Panc1 (cell line): ENCODE results near the gene C20orf204. TPM values are rescaled to one million over a fixed set of nuclear protein-coding genes. Genes with fewer than 3 reads are reported as not detected.

Source experiments
- ATAC-seq: fragments of 200-7000 bp; cut with Tn5 transposase; 2 replicates; pipeline ENCODE4 v1.9.1; 2020; ENCODE audit warnings: mild to moderate bottlenecking, moderate library complexity
- BruUV-seq: library from RNA; stranded (reverse); fragments of 400-500 nt; replicated peaks from 2 replicates; lab custom pipeline; 2021; lab: Mats Ljungman, UMichigan
- CTCF ChIA-PET: fragments of 300-600 bp; sonication (Branson Sonifier 250); formaldehyde crosslinking; loops from one replicate; lab custom pipeline; 2022; ENCODE audit warnings: antibody characterized with exemption; lab: Charles Lee
- POLR2A ChIA-PET: fragments of 300-600 bp; sonication (Branson Sonifier 250); formaldehyde crosslinking; loops from one replicate; lab custom pipeline; 2022; ENCODE audit warnings: antibody characterized with exemption; lab: Charles Lee
- DNase-seq: peaks from one replicate; pipeline ENCODE4 v3.0.0-alpha.2; 2010; ENCODE audit warnings: low read depth, low spot score
- H3K27ac ChIP-seq: 2 replicates; pipeline ENCODE4 v1.5.1; 2011; ENCODE audit warnings: mild to moderate bottlenecking, low read length, inconsistent platforms
- H3K27me3 ChIP-seq: fragments of 200-500 bp; sonication (Bioruptor generic); 2 replicates; pipeline ENCODE4 v1.6.0; 2014; ENCODE audit warnings: low read length, inconsistent platforms; ENCODE audit not compliant: control insufficient read depth, insufficient read depth
- H3K36me3 ChIP-seq: fragments of 200-500 bp; sonication (Bioruptor generic); 2 replicates; pipeline ENCODE4 v1.5.1; 2014; ENCODE audit warnings: inconsistent platforms, mild to moderate bottlenecking, low read length, moderate library complexity; ENCODE audit not compliant: control insufficient read depth, insufficient read depth
- H3K4me1 ChIP-seq: 2 replicates; pipeline ENCODE4 v1.5.1; 2011; ENCODE audit warnings: inconsistent platforms, mild to moderate bottlenecking, low read length, moderate library complexity; ENCODE audit not compliant: control insufficient read depth, insufficient read depth
- H3K4me3 ChIP-seq, 2 experiments: 2 replicates each; pipeline ENCODE4 v1.5.1; 2011 to 2012; ENCODE audit warnings: low read depth in 2 of 2, low read length in 2 of 2, mild to moderate bottlenecking in 2 of 2, inconsistent platforms in 1 of 2, moderate library complexity in 1 of 2
- H3K9me3 ChIP-seq: fragments of 200-500 bp; sonication (Bioruptor generic); 2 replicates; pipeline ENCODE4 v1.5.1; 2014; ENCODE audit warnings: low read depth, mild to moderate bottlenecking, inconsistent platforms, low read length, moderate library complexity; ENCODE audit not compliant: control insufficient read depth, insufficient read depth
- POLR2AphosphoS5 ChIP-seq: IDR thresholded peaks from 2 replicates; pipeline ENCODE4 v1.6.1; 2012; ENCODE audit warnings: mild to moderate bottlenecking, low read depth, low read length, moderate library complexity
- SIN3A ChIP-seq: IDR thresholded peaks from 2 replicates; pipeline ENCODE4 v1.6.1; 2012; ENCODE audit warnings: low read depth, mild to moderate bottlenecking, low read length, moderate library complexity, borderline replicate concordance; ENCODE audit not compliant: insufficient read depth
- TCF7L2 ChIP-seq: IDR thresholded peaks from 2 replicates; pipeline ENCODE4 v1.6.1; 2011; ENCODE audit warnings: mild to moderate bottlenecking, low read depth, low read length, inconsistent platforms
- in situ Hi-C: cut with HindIII; loops from 2 replicates; pipeline ENCODE4 v1.10.0; 2016; ENCODE audit warnings: low sequenced_read_pairs, low pct_unique_long_range_greater_than_20kb
- intact Hi-C: fragments of 100-400 bp; cut with micrococcal nuclease; formaldehyde crosslinking; loops from one replicate; pipeline ENCODE4 v1.10.0; 2022; ENCODE audit not compliant: unreplicated experiment
- total RNA-seq: library from RNA; stranded (reverse); gene quantifications from one replicate; pipeline ENCODE4 v1.2.1, GENCODE V29; 2021; ENCODE audit not compliant: unreplicated experiment
- TF ChIP-seq, protein P1 (sequence below): fragments of 450-650 bp; IDR thresholded peaks from 2 replicates; pipeline ENCODE4 v1.5.1; 2017; ENCODE audit warnings: mild to moderate bottlenecking
- TF ChIP-seq, protein P2 (sequence below), 2 experiments: IDR thresholded peaks; 2 replicates each; pipeline ENCODE4 v1.6.1; 2011 to 2012; ENCODE audit warnings: low read depth in 2 of 2, control low read depth in 1 of 2, low read length in 1 of 2, mild to moderate bottlenecking in 1 of 2, moderate library complexity in 1 of 2; ENCODE audit not compliant: insufficient read depth in 1 of 2

Gene C20orf204
- total RNA-seq, 1 experiment from 2014 or later: 1.9 TPM

DNA sequence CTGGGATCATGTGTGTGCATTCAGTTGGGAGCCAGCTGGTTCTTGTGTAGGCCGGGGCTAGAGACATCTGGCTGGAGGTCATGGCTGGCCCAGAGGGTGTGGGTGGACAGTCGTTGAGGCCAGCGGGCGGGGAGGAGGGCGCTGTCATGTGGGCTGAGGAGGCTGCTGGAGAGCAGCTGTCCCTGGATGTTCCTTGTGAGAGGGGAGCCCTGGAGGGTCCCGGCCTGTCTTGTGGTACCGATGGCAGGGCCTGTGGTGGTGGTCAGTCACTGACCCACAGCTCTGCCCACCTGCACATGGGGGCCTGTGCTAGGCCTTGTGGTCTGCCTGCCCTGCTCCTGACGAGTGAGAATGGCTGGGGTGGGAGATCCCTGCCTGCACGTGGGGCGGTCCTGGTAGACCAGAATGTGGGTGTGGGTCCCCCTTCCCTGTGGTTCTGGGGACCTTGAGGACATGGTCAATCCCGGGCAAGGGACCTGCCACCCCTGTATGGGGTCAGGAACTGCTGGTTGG, 1.9 kb upstream of the C20orf204 start:
- H3K9me3 ChIP-seq: no peaks in the 10 kb centered on the region
- no peak for ATAC-seq
- CTCF ChIA-PET: interaction anchor here (0.7 kb wide), 1 partner anchor 20 kb away, joined by 3 read pairs; no protein-coding TSS in a partner anchor
- in situ Hi-C loops (no loop called here), intact Hi-C loops (no loop called here)
- DNase-seq: no peak
- POLR2A ChIA-PET: interaction anchor here (0.5 kb wide), 1 partner anchor 49 kb away, joined by 3 read pairs; no protein-coding TSS in a partner anchor
- TF ChIP-seq TCF7L2 (no peak), SIN3A (no peak), POLR2AphosphoS5 (no peak; the same call in 1 of the 2 replicates)
- TF ChIP-seq, protein P1, sequence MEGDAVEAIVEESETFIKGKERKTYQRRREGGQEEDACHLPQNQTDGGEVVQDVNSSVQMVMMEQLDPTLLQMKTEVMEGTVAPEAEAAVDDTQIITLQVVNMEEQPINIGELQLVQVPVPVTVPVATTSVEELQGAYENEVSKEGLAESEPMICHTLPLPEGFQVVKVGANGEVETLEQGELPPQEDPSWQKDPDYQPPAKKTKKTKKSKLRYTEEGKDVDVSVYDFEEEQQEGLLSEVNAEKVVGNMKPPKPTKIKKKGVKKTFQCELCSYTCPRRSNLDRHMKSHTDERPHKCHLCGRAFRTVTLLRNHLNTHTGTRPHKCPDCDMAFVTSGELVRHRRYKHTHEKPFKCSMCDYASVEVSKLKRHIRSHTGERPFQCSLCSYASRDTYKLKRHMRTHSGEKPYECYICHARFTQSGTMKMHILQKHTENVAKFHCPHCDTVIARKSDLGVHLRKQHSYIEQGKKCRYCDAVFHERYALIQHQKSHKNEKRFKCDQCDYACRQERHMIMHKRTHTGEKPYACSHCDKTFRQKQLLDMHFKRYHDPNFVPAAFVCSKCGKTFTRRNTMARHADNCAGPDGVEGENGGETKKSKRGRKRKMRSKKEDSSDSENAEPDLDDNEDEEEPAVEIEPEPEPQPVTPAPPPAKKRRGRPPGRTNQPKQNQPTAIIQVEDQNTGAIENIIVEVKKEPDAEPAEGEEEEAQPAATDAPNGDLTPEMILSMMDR: no peak
- TF ChIP-seq, protein P2, sequence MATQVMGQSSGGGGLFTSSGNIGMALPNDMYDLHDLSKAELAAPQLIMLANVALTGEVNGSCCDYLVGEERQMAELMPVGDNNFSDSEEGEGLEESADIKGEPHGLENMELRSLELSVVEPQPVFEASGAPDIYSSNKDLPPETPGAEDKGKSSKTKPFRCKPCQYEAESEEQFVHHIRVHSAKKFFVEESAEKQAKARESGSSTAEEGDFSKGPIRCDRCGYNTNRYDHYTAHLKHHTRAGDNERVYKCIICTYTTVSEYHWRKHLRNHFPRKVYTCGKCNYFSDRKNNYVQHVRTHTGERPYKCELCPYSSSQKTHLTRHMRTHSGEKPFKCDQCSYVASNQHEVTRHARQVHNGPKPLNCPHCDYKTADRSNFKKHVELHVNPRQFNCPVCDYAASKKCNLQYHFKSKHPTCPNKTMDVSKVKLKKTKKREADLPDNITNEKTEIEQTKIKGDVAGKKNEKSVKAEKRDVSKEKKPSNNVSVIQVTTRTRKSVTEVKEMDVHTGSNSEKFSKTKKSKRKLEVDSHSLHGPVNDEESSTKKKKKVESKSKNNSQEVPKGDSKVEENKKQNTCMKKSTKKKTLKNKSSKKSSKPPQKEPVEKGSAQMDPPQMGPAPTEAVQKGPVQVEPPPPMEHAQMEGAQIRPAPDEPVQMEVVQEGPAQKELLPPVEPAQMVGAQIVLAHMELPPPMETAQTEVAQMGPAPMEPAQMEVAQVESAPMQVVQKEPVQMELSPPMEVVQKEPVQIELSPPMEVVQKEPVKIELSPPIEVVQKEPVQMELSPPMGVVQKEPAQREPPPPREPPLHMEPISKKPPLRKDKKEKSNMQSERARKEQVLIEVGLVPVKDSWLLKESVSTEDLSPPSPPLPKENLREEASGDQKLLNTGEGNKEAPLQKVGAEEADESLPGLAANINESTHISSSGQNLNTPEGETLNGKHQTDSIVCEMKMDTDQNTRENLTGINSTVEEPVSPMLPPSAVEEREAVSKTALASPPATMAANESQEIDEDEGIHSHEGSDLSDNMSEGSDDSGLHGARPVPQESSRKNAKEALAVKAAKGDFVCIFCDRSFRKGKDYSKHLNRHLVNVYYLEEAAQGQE (IDR thresholded peaks at IDR 0.05; ENCODE audit: insufficient read depth in 1 of 2, low read depth in 2 of 2, low read length in 1 of 2): no peak
- H3K36me3 ChIP-seq: 0 out of 2 replicates have a peak, but pooled peaks cover 2% of the 10 kb centered on the region
- no peak overlapping the region for H3K27ac ChIP-seq
- no TSS peak for BruUV-seq
- peaks cover 26% of the 10 kb centered on the region for H3K4me1 ChIP-seq
- no peak overlapping the region for H3K4me3 ChIP-seq
- no peaks in the 10 kb centered on the region for H3K27me3 ChIP-seq

DNA sequence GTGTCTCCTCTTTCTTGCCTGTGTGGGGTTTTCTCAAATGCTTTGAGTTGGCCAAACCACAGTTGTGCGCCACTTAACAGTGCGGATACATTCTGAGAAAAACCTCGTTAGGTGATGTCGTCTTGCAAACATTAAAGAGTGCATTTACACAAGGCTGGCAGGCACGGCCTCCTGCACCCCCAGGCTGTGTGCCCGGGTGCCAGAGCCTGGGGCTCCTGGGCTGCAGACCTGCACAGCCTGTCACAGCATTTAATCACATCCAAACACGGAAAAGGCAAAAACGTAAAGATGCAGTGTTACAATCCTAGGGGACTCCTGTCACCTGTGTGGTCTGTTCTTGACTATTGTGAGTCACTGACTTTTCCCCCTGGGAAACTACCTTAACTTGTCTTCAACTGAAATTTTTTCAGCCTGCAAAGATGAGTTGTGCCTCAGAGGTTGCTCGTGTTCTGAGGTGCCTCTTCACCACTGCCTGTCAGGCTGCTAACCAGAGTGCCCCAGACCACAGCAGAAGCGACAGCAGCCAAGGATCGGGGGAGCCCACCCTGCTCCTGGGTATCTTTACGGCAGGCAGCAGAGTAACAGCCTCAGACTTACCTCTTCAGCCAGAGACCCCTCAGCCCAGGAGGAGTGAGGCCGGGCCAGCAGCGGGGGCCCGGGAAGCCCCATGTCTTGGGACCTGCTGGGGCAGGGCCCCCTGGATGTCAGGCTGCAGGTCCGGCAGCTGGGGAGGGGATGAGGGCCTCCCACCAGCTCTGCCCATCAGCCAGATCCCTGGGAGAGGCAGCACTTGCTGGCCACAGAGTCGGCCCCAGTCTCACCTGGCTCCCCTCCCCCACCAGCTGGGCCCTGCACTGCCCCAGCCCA, 683 bp upstream of the C20orf204 start:
- POLR2A ChIA-PET: no interaction called here
- no peak for TF ChIP-seq TCF7L2
- no peak for TF ChIP-seq POLR2AphosphoS5
- TF ChIP-seq, protein P2 (IDR thresholded peaks at IDR 0.05; ENCODE audit: insufficient read depth in 1 of 2, low read depth in 2 of 2, low read length in 1 of 2): no peak
- TF ChIP-seq, protein P1: no peak
- TF ChIP-seq SIN3A: no peak
- ATAC-seq (no peak), DNase-seq (no peak)
- Histone ChIP-seq H3K9me3 (no peaks in the 10 kb centered on the region), H3K4me3 (no peak overlapping the region), H3K27me3 (no peaks in the 10 kb centered on the region), H3K36me3 (0 out of 2 replicates have a peak, but pooled peaks cover 2% of the 10 kb centered on the region), H3K4me1 (peaks cover 33% of the 10 kb centered on the region), H3K27ac (0 out of 2 replicates have a peak overlapping the region, but pooled peaks have one; percentile 2)
- BruUV-seq: TSS peak; percentile 35
- CTCF ChIA-PET: no interaction called here
- intact Hi-C loops: no loop called here
- in situ Hi-C loops: no loop called here
